HG03565 (cell line): ENCODE results near the gene SFXN3.

Experiments used
- ATAC-seq: cut with Tn5 transposase; IDR thresholded peaks from one replicate; pipeline ENCODE4 v1.9.1; 2021; ENCODE audit warnings: mild to moderate bottlenecking, moderate library complexity; ENCODE audit not compliant: unreplicated experiment

SFXN3 gene

GRCh38 chr10:101071267-101071884 lies 40.3 kb downstream of the SFXN3 start:
- no peak for ATAC-seq

GRCh38 chr10:101071885-101072433 lies 40.9 kb downstream of the SFXN3 start:
- no peak for ATAC-seq

GRCh38 chr10:101072923-101073322 lies 41.9 kb downstream of the SFXN3 start:
- ATAC-seq = no peak

GRCh38 chr10:101073631-101074030 lies 42.6 kb downstream of the SFXN3 start:
- no peak for ATAC-seq

GRCh38 chr10:101075775-101076174 lies 44.7 kb downstream of the SFXN3 start:
- ATAC-seq = no peak

GRCh38 chr10:101076630-101077029 lies 45.6 kb downstream of the SFXN3 start:
- no peak for ATAC-seq

- no peak for ATAC-seq
These were observed 48.8 kb downstream of the SFXN3 start for GRCh38 chr10:101079874-101080273.

GRCh38 chr10:101080933-101081931 lies 50.2 kb downstream of the SFXN3 start:
- ATAC-seq = no peak

- ATAC-seq = no peak
These were observed 54.8 kb downstream of the SFXN3 start for GRCh38 chr10:101085846-101086245.

GRCh38 chr10:101087376-101087775 lies 56.3 kb downstream of the SFXN3 start:
- no peak for ATAC-seq

GRCh38 chr10:101087965-101088364 lies 56.9 kb downstream of the SFXN3 start:
- no peak for ATAC-seq

GRCh38 chr10:101089520-101090299 lies 58.7 kb downstream of the SFXN3 start:
- no peak for ATAC-seq

GRCh38 chr10:101090597-101090996 lies 59.6 kb downstream of the SFXN3 start:
- no peak for ATAC-seq
